ENCODE results near the gene KCNC3. TPM values are rescaled to one million over a fixed set of nuclear protein-coding genes. Genes with fewer than 3 reads are reported as not detected.

The KCNC3 gene
- total and polyA plus RNA-seq, 4 donors = 0.15 to 3.2 (median 1.2) TPM

GRCh38 chr19:50311723-50312635, 17.2 kb downstream of the KCNC3 start:
- WGBS, 2 donors = 3 to 4% methylated on average over 27 to 42 of the region's 42 CpGs
- H3K36me3 ChIP-seq (ENCODE audit: control insufficient read depth in 1 of 2, insufficient read depth in 2 of 2, low read length in 1 of 2) = no peaks in the 10 kb centered on the region
- peaks cover 3% of the 10 kb centered on the region for H3K9me3 ChIP-seq (ENCODE audit: control insufficient read depth, low read length)
- intact Hi-C loops (cut with DNase I) = no loop called here
- H3K4me3 ChIP-seq (ENCODE audit: low read length in 2 of 2) = no peak overlapping the region
- DNase-seq = no peak
- no peak for ATAC-seq (ENCODE audit: low FRiP score)
- H3K27me3 ChIP-seq (ENCODE audit: control insufficient read depth in 1 of 2, insufficient read depth in 2 of 2, low read length in 1 of 2) = no peaks in the 10 kb centered on the region
- no peaks in the 10 kb centered on the region for H3K4me1 ChIP-seq (ENCODE audit: control insufficient read depth in 1 of 2, insufficient read depth in 2 of 2, low read length in 2 of 2)
- H3K27ac ChIP-seq (ENCODE audit: low read depth in 1 of 2, low read length in 2 of 2) = no peak overlapping the region

- Histone ChIP-seq H3K4me3 (ENCODE audit: low read length in 2 of 2) (no peak overlapping the region), H3K27ac (ENCODE audit: low read depth in 1 of 2, low read length in 2 of 2) (no peak overlapping the region), H3K9me3 (ENCODE audit: control insufficient read depth, low read length) (peaks cover 4% of the 10 kb centered on the region), H3K4me1 (ENCODE audit: control insufficient read depth in 1 of 2, insufficient read depth in 2 of 2, low read length in 2 of 2) (no peaks in the 10 kb centered on the region), H3K36me3 (ENCODE audit: control insufficient read depth in 1 of 2, insufficient read depth in 2 of 2, low read length in 1 of 2) (no peaks in the 10 kb centered on the region), H3K27me3 (ENCODE audit: control insufficient read depth in 1 of 2, insufficient read depth in 2 of 2, low read length in 1 of 2) (no peaks in the 10 kb centered on the region)
- WGBS, 2 donors = 40 to 47% methylated on average over 10 of the region's 10 CpGs
- ATAC-seq (ENCODE audit: low FRiP score) (no peak), DNase-seq (no peak)
- intact Hi-C loops (cut with DNase I) = no loop called here
Measured at GRCh38 chr19:50310759-50311465, 18.3 kb downstream of the KCNC3 start.

GRCh38 chr19:50309396-50310125, 19.6 kb downstream of the KCNC3 start:
- no peak for ATAC-seq (ENCODE audit: low FRiP score)

GRCh38 chr19:50308991-50309390, 20.2 kb downstream of the KCNC3 start:
- DNase-seq (peak in 1 of 2 donors; percentile 70), ATAC-seq (ENCODE audit: low FRiP score) (no peak)
- no peaks in the 10 kb centered on the region for H3K4me1 ChIP-seq (ENCODE audit: control insufficient read depth in 1 of 2, insufficient read depth in 2 of 2, low read length in 2 of 2)
- H3K9me3 ChIP-seq (ENCODE audit: control insufficient read depth, low read length) = peaks cover 4% of the 10 kb centered on the region
- H3K27me3 ChIP-seq (ENCODE audit: control insufficient read depth in 1 of 2, insufficient read depth in 2 of 2, low read length in 1 of 2) = no peaks in the 10 kb centered on the region
- intact Hi-C loops (cut with DNase I) = no loop called here
- 90 to 91% methylated on average over 20 to 21 of the region's 21 CpGs for WGBS, 2 donors
- H3K36me3 ChIP-seq (ENCODE audit: control insufficient read depth in 1 of 2, insufficient read depth in 2 of 2, low read length in 1 of 2) = no peaks in the 10 kb centered on the region
- no peak overlapping the region for H3K27ac ChIP-seq (ENCODE audit: low read depth in 1 of 2, low read length in 2 of 2)
- H3K4me3 ChIP-seq (ENCODE audit: low read length in 2 of 2) = no peak overlapping the region

More at GRCh38 chr19:50309396-50310125, 19.6 kb downstream of the KCNC3 start:
- peak in 1 of 2 donors; percentile 72 for DNase-seq
- Histone ChIP-seq H3K4me1 (ENCODE audit: control insufficient read depth in 1 of 2, insufficient read depth in 2 of 2, low read length in 2 of 2) (no peaks in the 10 kb centered on the region), H3K4me3 (ENCODE audit: low read length in 2 of 2) (no peak overlapping the region), H3K27ac (ENCODE audit: low read depth in 1 of 2, low read length in 2 of 2) (no peak overlapping the region), H3K27me3 (ENCODE audit: control insufficient read depth in 1 of 2, insufficient read depth in 2 of 2, low read length in 1 of 2) (no peaks in the 10 kb centered on the region), H3K36me3 (ENCODE audit: control insufficient read depth in 1 of 2, insufficient read depth in 2 of 2, low read length in 1 of 2) (no peaks in the 10 kb centered on the region), H3K9me3 (ENCODE audit: control insufficient read depth, low read length) (peaks cover 4% of the 10 kb centered on the region)
- WGBS, 2 donors = 71 to 81% methylated on average over 15 to 16 of the region's 16 CpGs
- intact Hi-C loops (cut with DNase I) = no loop called here

GRCh38 chr19:50303558-50303957, 25.6 kb downstream of the KCNC3 start:
- H3K9me3 ChIP-seq (ENCODE audit: control insufficient read depth, low read length) = peaks cover 9% of the 10 kb centered on the region
- DNase-seq (no peak), ATAC-seq (ENCODE audit: low FRiP score) (no peak)
- H3K27me3 ChIP-seq (ENCODE audit: control insufficient read depth in 1 of 2, insufficient read depth in 2 of 2, low read length in 1 of 2) = peaks cover 0 to 3% of the 10 kb centered on the region in 2 donors
- H3K27ac ChIP-seq (ENCODE audit: low read depth in 1 of 2, low read length in 2 of 2) = no peak overlapping the region
- no peaks in the 10 kb centered on the region for H3K4me1 ChIP-seq (ENCODE audit: control insufficient read depth in 1 of 2, insufficient read depth in 2 of 2, low read length in 2 of 2)
- no peak overlapping the region for H3K4me3 ChIP-seq (ENCODE audit: low read length in 2 of 2)
- H3K36me3 ChIP-seq (ENCODE audit: control insufficient read depth in 1 of 2, insufficient read depth in 2 of 2, low read length in 1 of 2) = peaks cover 0 to 5% of the 10 kb centered on the region in 2 donors
- intact Hi-C loops (cut with DNase I) = no loop called here

GRCh38 chr19:50301607-50301971, 27.6 kb downstream of the KCNC3 start:
- H3K27me3 ChIP-seq (ENCODE audit: control insufficient read depth in 1 of 2, insufficient read depth in 2 of 2, low read length in 1 of 2) = peaks cover 0 to 3% of the 10 kb centered on the region in 2 donors
- DNase-seq = peak in 1 of 2 donors; percentile 61
- no peak for ATAC-seq (ENCODE audit: low FRiP score)
- intact Hi-C loops (cut with DNase I) = no loop called here
- no peak overlapping the region for H3K4me3 ChIP-seq (ENCODE audit: low read length in 2 of 2)
- peaks cover 5% of the 10 kb centered on the region for H3K9me3 ChIP-seq (ENCODE audit: control insufficient read depth, low read length)
- WGBS, 2 donors = 87 to 96% methylated on average over 10 of the region's 10 CpGs
- H3K36me3 ChIP-seq (ENCODE audit: control insufficient read depth in 1 of 2, insufficient read depth in 2 of 2, low read length in 1 of 2) = peaks cover 0 to 5% of the 10 kb centered on the region in 2 donors
- H3K4me1 ChIP-seq (ENCODE audit: control insufficient read depth in 1 of 2, insufficient read depth in 2 of 2, low read length in 2 of 2) = no peaks in the 10 kb centered on the region
- no peak overlapping the region for H3K27ac ChIP-seq (ENCODE audit: low read depth in 1 of 2, low read length in 2 of 2)

GRCh38 chr19:50300814-50301606, 28.2 kb downstream of the KCNC3 start:
- H3K4me1 ChIP-seq (ENCODE audit: control insufficient read depth in 1 of 2, insufficient read depth in 2 of 2, low read length in 2 of 2) = no peaks in the 10 kb centered on the region
- WGBS, 2 donors = 60 to 64% methylated on average over 10 of the region's 10 CpGs
- H3K4me3 ChIP-seq (ENCODE audit: low read length in 2 of 2) = no peak overlapping the region
- peaks cover 0 to 3% of the 10 kb centered on the region in 2 donors for H3K27me3 ChIP-seq (ENCODE audit: control insufficient read depth in 1 of 2, insufficient read depth in 2 of 2, low read length in 1 of 2)
- H3K36me3 ChIP-seq (ENCODE audit: control insufficient read depth in 1 of 2, insufficient read depth in 2 of 2, low read length in 1 of 2) = peaks cover 0 to 5% of the 10 kb centered on the region in 2 donors
- intact Hi-C loops (cut with DNase I) = no loop called here
- no peak overlapping the region for H3K27ac ChIP-seq (ENCODE audit: low read depth in 1 of 2, low read length in 2 of 2)
- peaks cover 5% of the 10 kb centered on the region for H3K9me3 ChIP-seq (ENCODE audit: control insufficient read depth, low read length)
- DNase-seq (peak in 1 of 2 donors; percentile 13), ATAC-seq (ENCODE audit: low FRiP score) (no peak)

- no peak overlapping the region for H3K4me3 ChIP-seq (ENCODE audit: low read length in 2 of 2)
- H3K27me3 ChIP-seq (ENCODE audit: control insufficient read depth in 1 of 2, insufficient read depth in 2 of 2, low read length in 1 of 2) = peaks cover 0 to 3% of the 10 kb centered on the region in 2 donors
- H3K27ac ChIP-seq (ENCODE audit: low read depth in 1 of 2, low read length in 2 of 2) = no peak overlapping the region
- H3K36me3 ChIP-seq (ENCODE audit: control insufficient read depth in 1 of 2, insufficient read depth in 2 of 2, low read length in 1 of 2) = peaks cover 0 to 5% of the 10 kb centered on the region in 2 donors
- intact Hi-C loops (cut with DNase I) = no loop called here
- no peak for DNase-seq
- no peak for ATAC-seq (ENCODE audit: low FRiP score)
- H3K9me3 ChIP-seq (ENCODE audit: control insufficient read depth, low read length) = peaks cover 5% of the 10 kb centered on the region
- H3K4me1 ChIP-seq (ENCODE audit: control insufficient read depth in 1 of 2, insufficient read depth in 2 of 2, low read length in 2 of 2) = no peaks in the 10 kb centered on the region
- WGBS, 2 donors = 71 to 78% methylated on average over 2 of the region's 2 CpGs
Measured at GRCh38 chr19:50300051-50300450, 29.1 kb downstream of the KCNC3 start.
